Activated CD8-positive, alpha-beta memory T cell treated with anti-CD3 and anti-CD28 coated beads for 4 hours (primary cell): ENCODE measurements around the gene UQCC2.

ENCODE experiments used
- DNase-seq, 2 donors: peaks; one replicate each; pipeline ENCODE4 v3.0.0-alpha.2; 2020; ENCODE audit warnings: low read depth in 2 of 2

The UQCC2 gene

GRCh38 chr6:33725891-33726673 lies 14.6 kb upstream of the UQCC2 start:
- DNase-seq: no peak

GRCh38 chr6:33725222-33725621 lies 13.7 kb upstream of the UQCC2 start:
- no peak for DNase-seq

- no peak for DNase-seq
Measured at GRCh38 chr6:33724102-33725023, 12.9 kb upstream of the UQCC2 start.

GRCh38 chr6:33723371-33724085 lies 12.0 kb upstream of the UQCC2 start:
- no peak for DNase-seq

- DNase-seq: no peak
Measured at GRCh38 chr6:33722103-33722623, 10.7 kb upstream of the UQCC2 start.

- DNase-seq: no peak
Measured at GRCh38 chr6:33721508-33721907, 10.0 kb upstream of the UQCC2 start.

GRCh38 chr6:33720998-33721397 lies 9.5 kb upstream of the UQCC2 start:
- no peak for DNase-seq

GRCh38 chr6:33719326-33719987 lies 8.0 kb upstream of the UQCC2 start:
- DNase-seq: no peak

- no peak for DNase-seq
Measured at GRCh38 chr6:33718713-33719112, 7.2 kb upstream of the UQCC2 start.

GRCh38 chr6:33717934-33718455 lies 6.5 kb upstream of the UQCC2 start:
- DNase-seq: no peak

- no peak for DNase-seq
Measured at GRCh38 chr6:33716890-33717632, 5.6 kb upstream of the UQCC2 start.

GRCh38 chr6:33716379-33716778 lies 4.9 kb upstream of the UQCC2 start:
- no peak for DNase-seq

- no peak for DNase-seq
Measured at GRCh38 chr6:33714385-33715040, 3.0 kb upstream of the UQCC2 start.

GRCh38 chr6:33713786-33714185 lies 2.3 kb upstream of the UQCC2 start:
- DNase-seq: no peak

GRCh38 chr6:33712914-33713313 lies 1.4 kb upstream of the UQCC2 start:
- no peak for DNase-seq

- DNase-seq: no peak
Measured at GRCh38 chr6:33710296-33711121, 991 bp downstream of the UQCC2 start.

GRCh38 chr6:33709605-33710295 lies 1.8 kb downstream of the UQCC2 start:
- no peak for DNase-seq

- DNase-seq: no peak
Measured at GRCh38 chr6:33708516-33709204, 2.8 kb downstream of the UQCC2 start.
